B cell (primary cell): ENCODE results near the gene PCNX4.

ENCODE experiments used
- EZH2 ChIP-seq: IDR thresholded peaks from 2 replicates; pipeline ENCODE4 v1.6.1; 2012; ENCODE audit warnings: borderline replicate concordance, low read depth, mild to moderate bottlenecking, moderate library complexity, low read length; ENCODE audit not compliant: insufficient read depth, poor library complexity, severe bottlenecking
- TF ChIP-seq, protein P1 (sequence below): fragments of 200-600 bp; IDR thresholded peaks from one replicate; pipeline ENCODE4 v1.8.0; 2022; ENCODE audit warnings: antibody characterized with exemption, mild to moderate bottlenecking

DNA sequence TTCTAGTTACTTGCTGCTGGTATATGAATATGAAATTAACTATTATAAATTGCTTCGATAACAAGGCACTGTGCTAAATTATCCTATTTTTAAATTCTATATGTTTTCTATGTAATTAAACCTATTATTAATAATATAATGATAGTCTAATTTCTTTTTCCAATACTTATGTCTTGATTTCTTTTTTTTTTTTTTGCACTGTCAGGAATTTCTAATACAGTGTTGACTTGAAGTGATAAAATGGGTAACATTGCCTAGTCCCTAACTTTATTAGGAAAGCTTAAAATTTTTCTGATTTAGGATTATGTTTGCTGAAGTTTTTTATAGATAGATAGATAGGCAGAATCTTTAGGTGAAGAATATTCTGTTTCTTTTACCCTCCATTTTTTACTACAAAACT lies 87.1 kb downstream of the PCNX4 start:
- TF ChIP-seq, protein P1, sequence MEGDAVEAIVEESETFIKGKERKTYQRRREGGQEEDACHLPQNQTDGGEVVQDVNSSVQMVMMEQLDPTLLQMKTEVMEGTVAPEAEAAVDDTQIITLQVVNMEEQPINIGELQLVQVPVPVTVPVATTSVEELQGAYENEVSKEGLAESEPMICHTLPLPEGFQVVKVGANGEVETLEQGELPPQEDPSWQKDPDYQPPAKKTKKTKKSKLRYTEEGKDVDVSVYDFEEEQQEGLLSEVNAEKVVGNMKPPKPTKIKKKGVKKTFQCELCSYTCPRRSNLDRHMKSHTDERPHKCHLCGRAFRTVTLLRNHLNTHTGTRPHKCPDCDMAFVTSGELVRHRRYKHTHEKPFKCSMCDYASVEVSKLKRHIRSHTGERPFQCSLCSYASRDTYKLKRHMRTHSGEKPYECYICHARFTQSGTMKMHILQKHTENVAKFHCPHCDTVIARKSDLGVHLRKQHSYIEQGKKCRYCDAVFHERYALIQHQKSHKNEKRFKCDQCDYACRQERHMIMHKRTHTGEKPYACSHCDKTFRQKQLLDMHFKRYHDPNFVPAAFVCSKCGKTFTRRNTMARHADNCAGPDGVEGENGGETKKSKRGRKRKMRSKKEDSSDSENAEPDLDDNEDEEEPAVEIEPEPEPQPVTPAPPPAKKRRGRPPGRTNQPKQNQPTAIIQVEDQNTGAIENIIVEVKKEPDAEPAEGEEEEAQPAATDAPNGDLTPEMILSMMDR, result no peak
- TF ChIP-seq EZH2, result no peak
